Measurements from ENCODE around the gene MAP4K5. TPM values are rescaled to one million over a fixed set of nuclear protein-coding genes. Genes with fewer than 3 reads are reported as not detected.

The MAP4K5 gene
- total and polyA plus RNA-seq, 4 donors, result 12.4 to 105 (median 30.2) TPM

GRCh38 chr14:50524060-50524459 lies 8.3 kb downstream of the MAP4K5 start:
- TF ChIP-seq, protein P1, sequence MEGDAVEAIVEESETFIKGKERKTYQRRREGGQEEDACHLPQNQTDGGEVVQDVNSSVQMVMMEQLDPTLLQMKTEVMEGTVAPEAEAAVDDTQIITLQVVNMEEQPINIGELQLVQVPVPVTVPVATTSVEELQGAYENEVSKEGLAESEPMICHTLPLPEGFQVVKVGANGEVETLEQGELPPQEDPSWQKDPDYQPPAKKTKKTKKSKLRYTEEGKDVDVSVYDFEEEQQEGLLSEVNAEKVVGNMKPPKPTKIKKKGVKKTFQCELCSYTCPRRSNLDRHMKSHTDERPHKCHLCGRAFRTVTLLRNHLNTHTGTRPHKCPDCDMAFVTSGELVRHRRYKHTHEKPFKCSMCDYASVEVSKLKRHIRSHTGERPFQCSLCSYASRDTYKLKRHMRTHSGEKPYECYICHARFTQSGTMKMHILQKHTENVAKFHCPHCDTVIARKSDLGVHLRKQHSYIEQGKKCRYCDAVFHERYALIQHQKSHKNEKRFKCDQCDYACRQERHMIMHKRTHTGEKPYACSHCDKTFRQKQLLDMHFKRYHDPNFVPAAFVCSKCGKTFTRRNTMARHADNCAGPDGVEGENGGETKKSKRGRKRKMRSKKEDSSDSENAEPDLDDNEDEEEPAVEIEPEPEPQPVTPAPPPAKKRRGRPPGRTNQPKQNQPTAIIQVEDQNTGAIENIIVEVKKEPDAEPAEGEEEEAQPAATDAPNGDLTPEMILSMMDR (IDR thresholded peaks at IDR 0.05; ENCODE audit: control extremely low read depth, extremely low read depth), result no peak
- Histone ChIP-seq H3K9ac (ENCODE audit: insufficient read depth in 1 of 2, low read length in 2 of 2) (no peak overlapping the region), H3K27me3 (ENCODE audit: control insufficient read depth in 3 of 3, insufficient read depth in 3 of 3, low read length in 2 of 3) (no peaks in the 10 kb centered on the region), H3K4me1 (ENCODE audit: control insufficient read depth in 5 of 5, insufficient read depth in 5 of 5, low read length in 5 of 5) (peaks cover 0 to 13% (median 1%) of the 10 kb centered on the region in 5 donors), H3K36me3 (ENCODE audit: control insufficient read depth in 4 of 4, insufficient read depth in 4 of 4, low read length in 4 of 4) (peaks cover 0 to 3% (median under 1%) of the 10 kb centered on the region in 4 donors), H3K27ac (ENCODE audit: low read depth in 1 of 2, low read length in 1 of 2) (no peak overlapping the region), H3K4me3 (no peak overlapping the region), H3K9me3 (ENCODE audit: control insufficient read depth in 4 of 4, insufficient read depth in 3 of 4, low read length in 3 of 4) (no peaks in the 10 kb centered on the region)
- DNase-seq, result no peak
- ATAC-seq (ENCODE audit: insufficient read depth, low FRiP score), result no peak
- 68 to 73% methylated on average over 2 of the region's 2 CpGs for WGBS, 2 donors

GRCh38 chr14:50523271-50524041 lies 8.9 kb downstream of the MAP4K5 start:
- peaks cover 0 to 13% (median 1%) of the 10 kb centered on the region in 5 donors for H3K4me1 ChIP-seq (ENCODE audit: control insufficient read depth in 5 of 5, insufficient read depth in 5 of 5, low read length in 5 of 5)
- H3K27ac ChIP-seq (ENCODE audit: low read depth in 1 of 2, low read length in 1 of 2), result no peak overlapping the region
- H3K9me3 ChIP-seq (ENCODE audit: control insufficient read depth in 4 of 4, insufficient read depth in 3 of 4, low read length in 3 of 4), result no peaks in the 10 kb centered on the region
- DNase-seq (no peak), ATAC-seq (ENCODE audit: insufficient read depth, low FRiP score) (no peak)
- no peaks in the 10 kb centered on the region for H3K27me3 ChIP-seq (ENCODE audit: control insufficient read depth in 3 of 3, insufficient read depth in 3 of 3, low read length in 2 of 3)
- TF ChIP-seq, protein P1 (IDR thresholded peaks at IDR 0.05; ENCODE audit: control extremely low read depth, extremely low read depth), result no peak
- H3K9ac ChIP-seq (ENCODE audit: insufficient read depth in 1 of 2, low read length in 2 of 2), result no peak overlapping the region
- H3K36me3 ChIP-seq (ENCODE audit: control insufficient read depth in 4 of 4, insufficient read depth in 4 of 4, low read length in 4 of 4), result peaks cover 0 to 5% (median 0%) of the 10 kb centered on the region in 4 donors
- 84% methylated on average over 5 of the region's 5 CpGs for WGBS, 2 donors
- no peak overlapping the region for H3K4me3 ChIP-seq

DNA sequence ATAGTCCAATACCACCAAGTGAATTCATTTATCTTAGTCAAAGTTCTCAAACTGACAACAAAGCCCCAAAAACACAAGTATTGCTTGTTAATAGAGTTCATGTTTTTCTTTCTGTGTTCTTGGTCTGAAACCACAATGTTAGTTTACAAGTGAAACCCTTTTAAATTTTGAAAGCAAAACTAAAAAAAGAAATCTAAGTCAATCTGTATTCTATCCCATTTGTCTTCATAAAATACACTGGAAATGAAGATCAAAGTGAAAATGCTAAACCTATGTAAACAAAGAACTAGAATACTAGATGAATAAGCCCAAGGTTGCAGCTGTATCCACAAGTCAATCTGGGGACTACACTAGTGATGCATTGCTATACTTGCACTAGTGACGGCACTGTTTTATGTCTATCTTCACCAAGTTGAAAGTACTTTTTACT lies 10.4 kb downstream of the MAP4K5 start:
- Histone ChIP-seq H3K4me1 (ENCODE audit: control insufficient read depth in 5 of 5, insufficient read depth in 5 of 5, low read length in 5 of 5) (peaks cover 0 to 13% (median 1%) of the 10 kb centered on the region in 5 donors), H3K9me3 (ENCODE audit: control insufficient read depth in 4 of 4, insufficient read depth in 3 of 4, low read length in 3 of 4) (no peaks in the 10 kb centered on the region), H3K27me3 (ENCODE audit: control insufficient read depth in 3 of 3, insufficient read depth in 3 of 3, low read length in 2 of 3) (no peaks in the 10 kb centered on the region), H3K36me3 (ENCODE audit: control insufficient read depth in 4 of 4, insufficient read depth in 4 of 4, low read length in 4 of 4) (peaks cover 0 to 8% (median 1%) of the 10 kb centered on the region in 4 donors), H3K4me3 (no peak overlapping the region), H3K9ac (ENCODE audit: insufficient read depth in 1 of 2, low read length in 2 of 2) (no peak overlapping the region), H3K27ac (ENCODE audit: low read depth in 1 of 2, low read length in 1 of 2) (no peak overlapping the region)
- ATAC-seq (ENCODE audit: insufficient read depth, low FRiP score) (no peak), DNase-seq (no peak)
- TF ChIP-seq, protein P1 (IDR thresholded peaks at IDR 0.05; ENCODE audit: control extremely low read depth, extremely low read depth), result no peak
- WGBS, 2 donors, result 71 to 80% methylated on average over 1 of the region's 1 CpG

Measured in lung (tissue), 12 donors.